HG02943 (cell line): ENCODE results near the gene NCAPH2.
A peak's percentile ranks its signal among the peaks of the same experiment; 100 is the strongest.

Experiments used
- ATAC-seq: cut with Tn5 transposase; IDR thresholded peaks from one replicate; pipeline ENCODE4 v1.9.1; 2021; ENCODE audit warnings: mild to moderate bottlenecking, low read depth, moderate library complexity; ENCODE audit not compliant: unreplicated experiment

The NCAPH2 gene

GRCh38 chr22:50545522-50546325 lies 37.7 kb downstream of the NCAPH2 start, which contains the start of gene KLHDC7B:
TSS of gene KLHDC7B (plus strand) at chr22:50545899. CDS start at chr22:50546244, 345 bp downstream.
- no peak for ATAC-seq

GRCh38 chr22:50546326-50547262 lies 38.6 kb downstream of the NCAPH2 start:
- no peak for ATAC-seq

GRCh38 chr22:50547263-50547985 lies 39.4 kb downstream of the NCAPH2 start:
- no peak for ATAC-seq

GRCh38 chr22:50548040-50548920 lies 40.3 kb downstream of the NCAPH2 start:
- no peak for ATAC-seq

GRCh38 chr22:50548921-50549790 lies 41.1 kb downstream of the NCAPH2 start:
- ATAC-seq = no peak

GRCh38 chr22:50550395-50550794 lies 42.4 kb downstream of the NCAPH2 start:
- no peak for ATAC-seq

GRCh38 chr22:50551160-50551752 lies 43.2 kb downstream of the NCAPH2 start:
- no peak for ATAC-seq

GRCh38 chr22:50553310-50553709 lies 45.3 kb downstream of the NCAPH2 start:
- no peak for ATAC-seq

- no peak for ATAC-seq
Measured at GRCh38 chr22:50556703-50557102, 48.7 kb downstream of the NCAPH2 start.

- ATAC-seq = no peak
Measured at GRCh38 chr22:50560034-50560433, 52.0 kb downstream of the NCAPH2 start.

- no peak for ATAC-seq
Measured at GRCh38 chr22:50561401-50562358, 53.7 kb downstream of the NCAPH2 start.

- peak; percentile 70 for ATAC-seq
Measured at GRCh38 chr22:50562523-50563412, 54.7 kb downstream of the NCAPH2 start, which contains the start of gene SYCE3. TSS of gene SYCE3 (minus strand) at chr22:50562919. CDS start at chr22:50556405, 6,514 bp downstream.

- ATAC-seq = no peak
Measured at GRCh38 chr22:50563413-50564160, 55.6 kb downstream of the NCAPH2 start.

GRCh38 chr22:50564289-50564688 lies 56.3 kb downstream of the NCAPH2 start:
- ATAC-seq = no peak

GRCh38 chr22:50567721-50568252 lies 59.8 kb downstream of the NCAPH2 start:
- no peak for ATAC-seq
